ENCODE results near the gene CDKN2B-AS1.

DNA sequence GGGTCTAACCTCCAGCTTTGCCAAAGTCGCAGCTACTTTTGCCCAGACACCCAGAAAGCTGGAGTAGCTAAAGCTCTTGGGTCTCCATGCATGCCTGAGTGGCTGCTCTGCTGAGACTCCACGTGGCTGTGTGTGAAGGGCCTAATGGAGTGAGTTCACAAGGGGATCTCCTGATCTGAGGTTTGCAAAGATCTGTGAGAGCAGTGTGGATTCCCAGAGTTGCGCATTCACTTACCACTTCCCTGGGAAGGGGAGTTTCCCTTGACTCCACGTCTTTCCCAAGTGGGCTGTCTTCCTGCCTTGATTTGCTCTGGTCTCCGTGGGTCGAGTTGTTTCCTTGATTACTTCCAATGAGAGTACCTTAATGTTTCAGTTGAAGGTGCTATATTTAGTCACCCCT lies 32.1 kb downstream of the CDKN2B-AS1 start:
- TF ChIP-seq, protein P1, sequence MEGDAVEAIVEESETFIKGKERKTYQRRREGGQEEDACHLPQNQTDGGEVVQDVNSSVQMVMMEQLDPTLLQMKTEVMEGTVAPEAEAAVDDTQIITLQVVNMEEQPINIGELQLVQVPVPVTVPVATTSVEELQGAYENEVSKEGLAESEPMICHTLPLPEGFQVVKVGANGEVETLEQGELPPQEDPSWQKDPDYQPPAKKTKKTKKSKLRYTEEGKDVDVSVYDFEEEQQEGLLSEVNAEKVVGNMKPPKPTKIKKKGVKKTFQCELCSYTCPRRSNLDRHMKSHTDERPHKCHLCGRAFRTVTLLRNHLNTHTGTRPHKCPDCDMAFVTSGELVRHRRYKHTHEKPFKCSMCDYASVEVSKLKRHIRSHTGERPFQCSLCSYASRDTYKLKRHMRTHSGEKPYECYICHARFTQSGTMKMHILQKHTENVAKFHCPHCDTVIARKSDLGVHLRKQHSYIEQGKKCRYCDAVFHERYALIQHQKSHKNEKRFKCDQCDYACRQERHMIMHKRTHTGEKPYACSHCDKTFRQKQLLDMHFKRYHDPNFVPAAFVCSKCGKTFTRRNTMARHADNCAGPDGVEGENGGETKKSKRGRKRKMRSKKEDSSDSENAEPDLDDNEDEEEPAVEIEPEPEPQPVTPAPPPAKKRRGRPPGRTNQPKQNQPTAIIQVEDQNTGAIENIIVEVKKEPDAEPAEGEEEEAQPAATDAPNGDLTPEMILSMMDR (IDR thresholded peaks at IDR 0.05), result no peak
- TF ChIP-seq POLR2A (IDR thresholded peaks at IDR 0.05) (no peak), EP300 (IDR thresholded peaks at IDR 0.05) (no peak)
